NCI-H146 treated with DMSO at 0.1 percent for 48 hours (cell line): ENCODE results near the gene ZNF791.
"Not testable (repeated sequence)": the region's sequence is repeated elsewhere in the genome, so short reads cannot be mapped to it uniquely, and the experiment has no call there.

ENCODE experiments used
- DNase-seq: peaks from one replicate; lab custom pipeline; 2025; ENCODE audit not compliant: unreplicated experiment; lab: John Stamatoyannopoulos, UW

ZNF791 gene

GRCh38 chr19:12628040-12629022, 17.6 kb downstream of the ZNF791 start:
- no peak for DNase-seq

GRCh38 chr19:12629215-12629614, 18.5 kb downstream of the ZNF791 start:
- no peak for DNase-seq

- DNase-seq, result no peak
These were observed 25.9 kb downstream of the ZNF791 start for GRCh38 chr19:12636631-12637030.

- no peak for DNase-seq
These were observed 28.0 kb downstream of the ZNF791 start for GRCh38 chr19:12638611-12639182.

GRCh38 chr19:12639901-12640613, 29.3 kb downstream of the ZNF791 start:
- DNase-seq, result peak; percentile 88

GRCh38 chr19:12641456-12641855, 30.7 kb downstream of the ZNF791 start:
- DNase-seq, result no peak

- no peak for DNase-seq
These were observed 31.8 kb downstream of the ZNF791 start for GRCh38 chr19:12642506-12642905.

GRCh38 chr19:12643716-12644115, 33.0 kb downstream of the ZNF791 start:
- not testable (repeated sequence) for DNase-seq

GRCh38 chr19:12646551-12646950, 35.8 kb downstream of the ZNF791 start:
- no peak for DNase-seq

GRCh38 chr19:12647047-12647446, 36.3 kb downstream of the ZNF791 start:
- DNase-seq, result peak; percentile 68

GRCh38 chr19:12647490-12648071, 36.9 kb downstream of the ZNF791 start:
- peak; percentile 92 for DNase-seq

GRCh38 chr19:12648088-12648487, 37.4 kb downstream of the ZNF791 start:
- peak; percentile 92 for DNase-seq

- no peak for DNase-seq
These were observed 39.2 kb downstream of the ZNF791 start for GRCh38 chr19:12649941-12650340.

- DNase-seq, result no peak
These were observed 41.5 kb downstream of the ZNF791 start for GRCh38 chr19:12652219-12652618.

GRCh38 chr19:12655546-12655945, 44.8 kb downstream of the ZNF791 start:
- no peak for DNase-seq

- no peak for DNase-seq
These were observed 46.3 kb downstream of the ZNF791 start for GRCh38 chr19:12656899-12657571.

GRCh38 chr19:12657966-12658365, 47.2 kb downstream of the ZNF791 start:
- no peak for DNase-seq

GRCh38 chr19:12660980-12661379, 50.3 kb downstream of the ZNF791 start:
- DNase-seq, result no peak

- no peak for DNase-seq
These were observed 53.9 kb downstream of the ZNF791 start for GRCh38 chr19:12664406-12665280.

GRCh38 chr19:12665281-12665573, 54.5 kb downstream of the ZNF791 start:
- no peak for DNase-seq
